Measurements from ENCODE around the gene TM4SF18. TPM values are rescaled to one million over a fixed set of nuclear protein-coding genes. Genes with fewer than 3 reads are reported as not detected.

The TM4SF18 gene
- total and polyA plus RNA-seq, 4 donors, result 2.1 to 28.5 (median 4.1) TPM

DNA sequence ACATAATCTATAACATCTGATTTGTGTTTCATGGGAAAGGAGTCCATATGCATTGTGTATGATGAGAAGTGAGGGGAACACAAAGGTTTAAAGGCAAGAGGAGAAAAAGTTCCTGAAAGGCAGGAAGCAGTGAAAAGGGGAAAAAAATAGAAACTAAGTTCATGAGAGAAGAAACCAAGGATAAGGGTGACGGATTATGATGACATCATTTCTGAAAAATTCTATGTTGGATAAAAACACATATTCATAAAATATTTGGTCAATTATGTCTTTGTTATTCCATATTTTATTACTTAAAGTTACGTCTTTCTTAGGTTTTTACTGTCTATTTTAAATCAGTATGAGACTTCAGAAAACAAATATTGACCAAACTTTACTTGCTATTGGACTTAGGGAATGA lies 63.3 kb downstream of the TM4SF18 start:
- Histone ChIP-seq H3K27me3 (ENCODE audit: control insufficient read depth in 3 of 3, insufficient read depth in 3 of 3, low read length in 2 of 3) (no peaks in the 10 kb centered on the region), H3K36me3 (ENCODE audit: control insufficient read depth in 4 of 4, insufficient read depth in 4 of 4, low read length in 4 of 4) (no peaks in the 10 kb centered on the region), H3K9ac (ENCODE audit: insufficient read depth in 1 of 2, low read length in 2 of 2) (no peak overlapping the region), H3K4me1 (ENCODE audit: control insufficient read depth in 5 of 5, insufficient read depth in 5 of 5, low read length in 5 of 5) (no peaks in the 10 kb centered on the region), H3K4me3 (no peak overlapping the region), H3K27ac (ENCODE audit: low read depth in 1 of 2, low read length in 1 of 2) (no peak overlapping the region), H3K9me3 (ENCODE audit: control insufficient read depth in 4 of 4, insufficient read depth in 3 of 4, low read length in 3 of 4) (no peaks in the 10 kb centered on the region)
- DNase-seq (no peak), ATAC-seq (ENCODE audit: insufficient read depth, low FRiP score) (no peak)
- TF ChIP-seq, protein P1, sequence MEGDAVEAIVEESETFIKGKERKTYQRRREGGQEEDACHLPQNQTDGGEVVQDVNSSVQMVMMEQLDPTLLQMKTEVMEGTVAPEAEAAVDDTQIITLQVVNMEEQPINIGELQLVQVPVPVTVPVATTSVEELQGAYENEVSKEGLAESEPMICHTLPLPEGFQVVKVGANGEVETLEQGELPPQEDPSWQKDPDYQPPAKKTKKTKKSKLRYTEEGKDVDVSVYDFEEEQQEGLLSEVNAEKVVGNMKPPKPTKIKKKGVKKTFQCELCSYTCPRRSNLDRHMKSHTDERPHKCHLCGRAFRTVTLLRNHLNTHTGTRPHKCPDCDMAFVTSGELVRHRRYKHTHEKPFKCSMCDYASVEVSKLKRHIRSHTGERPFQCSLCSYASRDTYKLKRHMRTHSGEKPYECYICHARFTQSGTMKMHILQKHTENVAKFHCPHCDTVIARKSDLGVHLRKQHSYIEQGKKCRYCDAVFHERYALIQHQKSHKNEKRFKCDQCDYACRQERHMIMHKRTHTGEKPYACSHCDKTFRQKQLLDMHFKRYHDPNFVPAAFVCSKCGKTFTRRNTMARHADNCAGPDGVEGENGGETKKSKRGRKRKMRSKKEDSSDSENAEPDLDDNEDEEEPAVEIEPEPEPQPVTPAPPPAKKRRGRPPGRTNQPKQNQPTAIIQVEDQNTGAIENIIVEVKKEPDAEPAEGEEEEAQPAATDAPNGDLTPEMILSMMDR (IDR thresholded peaks at IDR 0.05; ENCODE audit: control extremely low read depth, extremely low read depth), result no peak
- 59 to 73% methylated on average over 2 of the region's 2 CpGs for WGBS, 2 donors

DNA sequence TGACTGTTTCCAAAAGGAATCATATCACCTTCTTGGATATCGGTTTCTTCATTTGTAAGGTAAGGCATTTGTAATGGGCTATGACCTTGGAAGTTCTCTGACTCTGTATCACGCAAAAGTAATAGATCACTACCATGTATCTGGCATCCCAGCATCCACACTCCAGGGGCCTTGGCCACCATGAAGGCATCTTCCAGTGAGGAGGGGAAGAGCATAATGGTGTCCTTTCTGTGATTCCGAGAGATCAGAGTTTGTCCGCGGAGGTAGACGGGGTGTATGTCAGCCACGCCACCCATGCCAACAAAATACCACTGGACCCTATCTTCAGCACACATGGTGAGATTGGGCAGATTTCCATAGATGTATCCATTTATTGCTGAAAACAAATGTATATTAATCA lies 63.7 kb downstream of the TM4SF18 start:
- no peak for DNase-seq
- TF ChIP-seq, protein P1 (IDR thresholded peaks at IDR 0.05; ENCODE audit: control extremely low read depth, extremely low read depth), result no peak
- Histone ChIP-seq H3K36me3 (ENCODE audit: control insufficient read depth in 4 of 4, insufficient read depth in 4 of 4, low read length in 4 of 4) (no peaks in the 10 kb centered on the region), H3K9me3 (ENCODE audit: control insufficient read depth in 4 of 4, insufficient read depth in 3 of 4, low read length in 3 of 4) (no peaks in the 10 kb centered on the region), H3K4me3 (no peak overlapping the region), H3K9ac (ENCODE audit: insufficient read depth in 1 of 2, low read length in 2 of 2) (no peak overlapping the region), H3K27ac (ENCODE audit: low read depth in 1 of 2, low read length in 1 of 2) (no peak overlapping the region), H3K27me3 (ENCODE audit: control insufficient read depth in 3 of 3, insufficient read depth in 3 of 3, low read length in 2 of 3) (no peaks in the 10 kb centered on the region), H3K4me1 (ENCODE audit: control insufficient read depth in 5 of 5, insufficient read depth in 5 of 5, low read length in 5 of 5) (no peaks in the 10 kb centered on the region)
- no peak for ATAC-seq (ENCODE audit: insufficient read depth, low FRiP score)
- WGBS, 2 donors, result 97 to 99% methylated on average over 7 of the region's 7 CpGs

Other genes with a start within 250 kb of the TM4SF18 start
- gene HLTF, start 247.1 kb downstream of the TM4SF18 start, total RNA-seq, result 10 to 100 TPM; 19.4 to 54.7 TPM
- gene HLTF, start 247.1 kb downstream of the TM4SF18 start, polyA plus RNA-seq, result 1 to 10 TPM; 3.6 to 5.8 TPM
- 10 to 100 TPM; 18.8 to 43.7 TPM for gene HPS3, start 204.0 kb downstream of the TM4SF18 start, total RNA-seq
- gene HPS3, start 204.0 kb downstream of the TM4SF18 start, polyA plus RNA-seq, result 10 to 100 TPM in 1 of 2 donors, 1 to 10 TPM in 1; 9.3 to 13.1 TPM
- 100 to 1,000 TPM in 1 of 2 donors, 10 to 100 TPM in 1; 89.8 to 143 TPM for gene CP, start 111.8 kb downstream of the TM4SF18 start, total RNA-seq
- gene CP, start 111.8 kb downstream of the TM4SF18 start, polyA plus RNA-seq, result 10 to 100 TPM; 16.4 to 47.2 TPM
- gene TM4SF1, start 44.0 kb upstream of the TM4SF18 start, total RNA-seq, result 100 to 1,000 TPM; 177 to 281 TPM
- 100 to 1,000 TPM; 215 to 261 TPM for gene TM4SF1, start 44.0 kb upstream of the TM4SF18 start, polyA plus RNA-seq
- 1 to 10 TPM; 1.9 to 2.2 TPM for gene TM4SF4, start 141.1 kb upstream of the TM4SF18 start, total RNA-seq
- 1 to 10 TPM in 1 of 2 donors, under 1 TPM in 1; 0.22 to 4.4 TPM for gene TM4SF4, start 141.1 kb upstream of the TM4SF18 start, polyA plus RNA-seq